GM21723 (cell line): ENCODE measurements around the gene OR4D9.
A peak's percentile ranks its signal among the peaks of the same experiment; 100 is the strongest.

Experiments used
- ATAC-seq: cut with Tn5 transposase; IDR thresholded peaks from one replicate; pipeline ENCODE4 v1.9.1; 2021; ENCODE audit warnings: mild to moderate bottlenecking, moderate library complexity; ENCODE audit not compliant: unreplicated experiment

OR4D9 gene

DNA sequence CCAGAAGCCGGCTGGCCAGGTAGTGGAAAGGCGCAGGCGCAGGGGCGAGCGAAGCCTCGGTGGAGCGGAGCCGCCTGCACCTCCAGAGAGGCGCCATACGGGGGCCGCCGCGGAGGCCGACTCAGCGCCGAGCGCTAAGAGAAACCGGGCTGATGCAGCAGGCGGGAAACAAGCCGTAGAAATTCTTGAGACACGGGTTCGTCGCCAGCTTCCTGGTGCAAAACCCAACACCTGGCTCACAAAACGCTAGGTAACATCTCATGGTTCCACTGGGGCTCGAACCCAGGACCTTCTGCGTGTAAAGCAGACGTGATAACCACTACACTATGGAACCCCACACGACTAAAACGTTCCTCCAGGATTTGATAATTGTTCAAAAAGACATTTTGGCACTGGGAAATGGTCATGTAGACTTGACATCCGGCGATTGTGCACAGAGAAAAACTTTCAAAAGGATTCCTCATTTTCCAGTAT is 39.1 kb downstream of the OR4D9 start:
- peak; percentile 89 for ATAC-seq

- ATAC-seq = peak; percentile 42
Measured at GRCh38 chr11:59550842-59551658, 39.7 kb downstream of the OR4D9 start.

DNA sequence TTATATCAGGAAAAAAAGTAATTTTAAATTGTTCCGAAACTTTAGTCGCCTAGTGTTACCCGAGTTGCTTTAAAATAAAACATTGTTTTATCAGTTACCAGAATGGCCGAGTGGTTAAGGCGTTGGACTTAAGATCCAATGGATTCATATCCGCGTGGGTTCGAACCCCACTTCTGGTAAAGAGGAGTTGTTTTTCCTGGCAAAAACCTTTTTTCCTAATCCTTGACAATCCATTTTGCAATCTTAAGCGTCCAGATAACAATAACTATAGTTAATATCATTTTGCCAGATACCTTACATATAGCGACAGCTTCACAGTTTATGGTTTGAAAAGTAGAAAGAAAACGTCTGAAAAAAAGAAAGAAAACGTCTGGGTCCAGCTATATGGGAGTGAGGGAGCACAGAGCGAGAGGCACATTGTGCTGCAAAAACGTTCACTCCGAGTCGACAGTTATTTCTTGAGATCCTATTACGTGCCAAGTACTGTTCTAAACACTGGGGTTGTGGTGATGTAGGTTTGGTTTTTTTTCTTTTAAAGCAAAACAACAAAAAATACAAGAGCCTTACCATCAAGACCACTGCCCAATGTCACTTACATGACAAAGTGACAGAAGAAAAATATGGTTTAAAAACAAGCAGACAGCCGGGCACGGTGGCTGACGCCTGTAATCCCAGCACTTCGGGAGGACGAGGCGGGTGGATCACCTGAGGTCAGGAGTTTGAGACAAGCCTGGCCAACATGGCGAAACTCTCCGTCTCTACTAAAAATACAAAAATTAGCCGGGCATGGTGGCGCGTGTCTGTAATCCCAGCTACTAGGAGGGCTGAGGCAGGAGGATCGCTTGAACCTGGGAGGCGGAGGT is 40.6 kb downstream of the OR4D9 start:
- ATAC-seq = no peak

DNA sequence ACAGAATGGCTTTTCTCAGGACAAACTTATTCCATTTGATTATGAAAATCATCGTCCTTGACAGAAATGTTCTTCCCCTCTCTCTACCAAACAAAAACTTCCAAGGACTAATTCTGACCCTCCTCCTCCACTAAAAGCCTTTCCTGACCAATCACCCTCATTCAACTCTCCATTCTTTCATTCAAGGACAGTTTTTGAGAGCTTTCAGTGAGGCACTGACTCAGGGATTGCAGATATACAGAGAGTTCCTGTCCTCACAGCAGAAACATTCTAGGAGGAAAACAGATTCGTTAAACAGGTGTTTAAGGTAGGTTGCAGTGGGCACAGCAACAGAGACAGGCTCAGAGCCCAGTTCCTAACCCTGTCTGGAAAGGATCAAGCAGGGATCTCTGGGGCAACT is 41.5 kb downstream of the OR4D9 start:
- ATAC-seq = no peak

- ATAC-seq = no peak
Measured at GRCh38 chr11:59553323-59553722, 42.0 kb downstream of the OR4D9 start.

DNA sequence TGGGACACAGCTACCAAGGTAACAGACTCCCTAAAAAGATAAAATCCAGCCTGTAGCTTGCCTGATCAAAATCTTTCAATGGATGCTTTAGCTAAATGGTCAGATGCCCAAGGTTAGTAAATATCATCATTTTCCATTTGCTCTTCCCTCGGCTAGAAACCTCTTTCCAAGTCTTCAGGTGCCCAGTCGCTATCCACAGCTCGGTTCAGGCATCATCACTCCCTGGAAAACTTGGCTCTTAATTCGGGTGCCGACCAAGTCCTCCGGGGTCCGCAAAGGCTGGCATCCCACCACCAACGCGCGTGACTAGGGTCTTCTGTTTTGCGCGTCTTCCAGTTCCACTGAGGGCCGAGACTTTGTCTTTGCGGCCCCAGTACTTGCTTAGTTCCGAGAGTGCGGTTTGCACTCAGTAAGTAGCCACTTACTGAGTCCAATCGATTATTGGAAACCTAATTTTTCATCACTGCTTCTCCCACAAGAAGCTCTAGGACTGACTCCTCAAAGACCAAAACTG is 44.3 kb downstream of the OR4D9 start:
- no peak for ATAC-seq

DNA sequence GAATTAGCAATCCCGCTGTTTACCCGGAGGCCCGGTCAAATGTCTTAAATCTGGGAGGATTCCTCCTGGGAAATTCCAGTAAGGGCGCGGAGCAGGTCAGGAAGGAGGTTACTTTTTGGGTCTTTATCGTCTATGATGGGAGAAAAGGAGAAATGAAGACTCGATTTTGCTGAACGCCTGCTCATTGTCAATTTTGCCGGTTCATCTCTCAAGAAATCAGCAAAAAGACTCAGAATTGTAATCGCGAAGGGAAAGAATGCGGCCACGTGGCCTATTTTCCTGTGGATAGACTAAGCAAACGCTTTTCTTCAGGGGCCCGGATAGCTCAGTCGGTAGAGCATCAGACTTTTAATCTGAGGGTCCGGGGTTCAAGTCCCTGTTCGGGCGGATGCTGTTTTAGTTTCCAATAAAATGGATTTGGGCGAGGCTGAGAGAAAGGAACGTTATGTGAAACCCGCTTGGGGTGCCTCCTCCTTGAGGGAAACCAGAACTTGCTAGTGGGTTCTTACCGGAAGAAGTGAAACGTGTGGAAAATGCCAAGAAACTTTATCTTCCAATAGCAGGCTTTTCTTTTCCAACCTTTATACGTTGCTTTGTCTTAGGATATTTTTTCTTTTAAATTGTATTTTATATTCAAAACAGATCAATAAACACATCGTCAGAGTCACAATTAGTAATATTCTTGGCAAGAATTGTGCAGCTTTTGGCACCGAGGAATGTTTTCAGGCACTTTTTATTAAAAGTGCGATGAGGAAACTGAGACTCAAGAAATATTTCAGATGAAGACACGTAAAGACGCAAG is 45.0 kb downstream of the OR4D9 start:
- no peak for ATAC-seq

DNA sequence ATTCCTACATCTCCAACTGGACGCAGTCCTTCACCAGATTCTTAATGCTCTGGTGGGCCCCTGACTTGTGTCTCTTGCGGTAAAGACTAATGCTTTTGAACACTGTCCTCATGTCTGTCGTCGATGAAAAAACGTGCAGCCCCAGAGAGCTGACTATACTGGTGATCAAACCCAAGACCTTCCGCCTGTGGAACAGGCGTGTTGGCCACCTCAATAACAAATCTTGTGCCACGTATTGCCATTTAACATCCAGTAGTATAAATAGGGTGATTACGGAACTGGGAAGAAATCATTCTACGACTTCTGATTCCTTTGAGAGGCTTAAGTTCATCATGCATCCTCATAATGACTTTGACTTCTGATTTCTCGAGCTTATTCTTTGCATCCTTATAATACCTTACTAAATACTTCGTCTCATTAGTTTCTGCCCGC is 45.6 kb downstream of the OR4D9 start:
- ATAC-seq = no peak

GRCh38 chr11:59558270-59558643 is 46.9 kb downstream of the OR4D9 start:
- ATAC-seq = no peak

DNA sequence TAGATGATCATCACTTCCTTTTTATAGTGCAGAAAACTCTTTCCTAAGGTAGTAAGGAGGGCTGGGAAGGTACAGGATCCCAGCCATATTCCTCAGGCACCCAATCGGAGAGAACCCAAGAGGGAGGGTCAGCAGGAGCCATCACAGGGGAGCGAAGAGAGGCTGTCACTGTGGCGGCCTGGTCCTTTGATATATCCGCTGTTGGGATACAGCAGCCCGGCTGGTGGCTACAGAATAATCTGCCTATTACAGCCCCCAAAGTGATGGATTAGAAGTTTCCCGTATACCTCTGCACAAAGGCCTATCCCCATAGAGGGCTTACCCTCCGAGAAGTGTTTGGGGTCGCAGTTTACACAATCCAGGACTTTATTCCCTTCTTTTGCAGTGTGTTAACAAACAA is 48.5 kb downstream of the OR4D9 start:
- ATAC-seq = peak; percentile 3

DNA sequence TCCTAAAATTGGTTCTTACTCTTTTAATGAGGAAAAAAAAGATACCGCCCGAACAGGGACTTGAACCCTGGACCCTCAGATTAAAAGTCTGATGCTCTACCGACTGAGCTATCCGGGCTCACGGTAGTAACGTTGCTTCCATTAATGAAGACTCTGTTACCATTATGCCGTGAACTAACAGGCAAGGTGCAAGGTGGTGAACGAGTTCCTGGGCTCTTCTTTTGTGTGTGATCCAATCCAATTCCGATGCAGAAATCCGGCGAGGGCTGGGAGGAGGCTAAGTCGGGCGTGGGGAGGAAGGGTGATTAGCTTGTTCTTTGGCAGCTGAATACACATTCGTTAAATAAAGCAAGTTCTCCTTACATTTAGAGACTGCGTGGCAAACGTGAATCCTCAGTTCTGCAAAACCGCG is 49.0 kb downstream of the OR4D9 start:
- peak; percentile 49 for ATAC-seq

- peak; percentile 53 for ATAC-seq
Measured at GRCh38 chr11:59560702-59561473, 49.5 kb downstream of the OR4D9 start.

DNA sequence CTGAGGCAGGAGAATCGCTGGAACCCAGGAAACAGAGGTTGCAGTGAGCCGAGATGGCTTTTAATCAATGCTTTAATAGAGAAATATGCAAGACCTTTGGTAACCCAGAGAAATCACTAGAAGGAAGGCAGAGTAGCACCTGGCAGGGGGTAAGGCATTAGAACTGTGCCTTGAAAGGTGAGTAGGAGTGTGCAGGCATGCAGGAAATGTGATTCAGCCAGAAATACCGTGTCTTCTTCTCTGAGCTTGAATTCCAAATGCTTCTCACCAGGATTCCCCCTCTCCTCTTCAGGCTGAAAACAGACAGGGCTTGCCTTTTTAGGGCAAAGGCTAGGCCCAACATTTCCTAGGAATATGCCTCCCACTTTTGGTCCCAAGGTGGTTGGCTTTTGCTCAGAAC is 51.0 kb downstream of the OR4D9 start:
- no peak for ATAC-seq
